AG09309 (cell line): Measurements from ENCODE around the gene CMPK2.
"Not testable (repeated sequence)": the region's sequence is repeated elsewhere in the genome, so short reads cannot be mapped to it uniquely, and the experiment has no call there.

Source experiments
- DNase-seq: peaks from one replicate; pipeline ENCODE4 v3.0.0-alpha.2; 2010; ENCODE audit warnings: low read depth
- H3K4me3 ChIP-seq: 2 replicates; pipeline ENCODE4 v1.5.1; 2011; ENCODE audit warnings: mild to moderate bottlenecking, low read depth, low read length, moderate library complexity; ENCODE audit not compliant: control insufficient read depth
- TF ChIP-seq, protein P1 (sequence below): IDR thresholded peaks from 2 replicates; pipeline ENCODE4 v1.5.1; 2011; ENCODE audit warnings: mild to moderate bottlenecking, low read depth, low read length, inconsistent platforms; ENCODE audit not compliant: insufficient read depth, control insufficient read depth; ENCODE audit errors: missing control alignments

Gene CMPK2

DNA sequence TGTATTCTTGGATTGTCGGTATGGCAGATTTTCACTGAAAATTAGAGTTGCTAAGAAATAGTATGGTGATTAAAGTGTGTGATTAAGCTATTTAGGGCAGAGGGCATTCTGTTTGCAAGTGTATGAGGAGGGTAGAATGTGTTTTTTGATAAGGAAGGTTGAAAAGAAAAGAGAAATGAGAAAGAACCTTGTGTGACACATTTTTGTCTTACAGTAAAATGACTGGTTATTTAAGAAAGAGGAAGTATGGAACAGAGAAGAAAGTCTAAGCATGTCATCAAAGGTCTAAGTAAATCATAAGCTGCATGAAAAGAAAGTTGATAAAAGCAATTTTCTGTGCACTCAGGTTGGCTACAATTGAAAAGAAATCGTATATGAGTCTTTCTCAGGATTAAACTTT is 6.7 kb upstream of the CMPK2 start:
- no peak for DNase-seq
- TF ChIP-seq, protein P1, sequence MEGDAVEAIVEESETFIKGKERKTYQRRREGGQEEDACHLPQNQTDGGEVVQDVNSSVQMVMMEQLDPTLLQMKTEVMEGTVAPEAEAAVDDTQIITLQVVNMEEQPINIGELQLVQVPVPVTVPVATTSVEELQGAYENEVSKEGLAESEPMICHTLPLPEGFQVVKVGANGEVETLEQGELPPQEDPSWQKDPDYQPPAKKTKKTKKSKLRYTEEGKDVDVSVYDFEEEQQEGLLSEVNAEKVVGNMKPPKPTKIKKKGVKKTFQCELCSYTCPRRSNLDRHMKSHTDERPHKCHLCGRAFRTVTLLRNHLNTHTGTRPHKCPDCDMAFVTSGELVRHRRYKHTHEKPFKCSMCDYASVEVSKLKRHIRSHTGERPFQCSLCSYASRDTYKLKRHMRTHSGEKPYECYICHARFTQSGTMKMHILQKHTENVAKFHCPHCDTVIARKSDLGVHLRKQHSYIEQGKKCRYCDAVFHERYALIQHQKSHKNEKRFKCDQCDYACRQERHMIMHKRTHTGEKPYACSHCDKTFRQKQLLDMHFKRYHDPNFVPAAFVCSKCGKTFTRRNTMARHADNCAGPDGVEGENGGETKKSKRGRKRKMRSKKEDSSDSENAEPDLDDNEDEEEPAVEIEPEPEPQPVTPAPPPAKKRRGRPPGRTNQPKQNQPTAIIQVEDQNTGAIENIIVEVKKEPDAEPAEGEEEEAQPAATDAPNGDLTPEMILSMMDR = no peak
- no peak overlapping the region for H3K4me3 ChIP-seq

DNA sequence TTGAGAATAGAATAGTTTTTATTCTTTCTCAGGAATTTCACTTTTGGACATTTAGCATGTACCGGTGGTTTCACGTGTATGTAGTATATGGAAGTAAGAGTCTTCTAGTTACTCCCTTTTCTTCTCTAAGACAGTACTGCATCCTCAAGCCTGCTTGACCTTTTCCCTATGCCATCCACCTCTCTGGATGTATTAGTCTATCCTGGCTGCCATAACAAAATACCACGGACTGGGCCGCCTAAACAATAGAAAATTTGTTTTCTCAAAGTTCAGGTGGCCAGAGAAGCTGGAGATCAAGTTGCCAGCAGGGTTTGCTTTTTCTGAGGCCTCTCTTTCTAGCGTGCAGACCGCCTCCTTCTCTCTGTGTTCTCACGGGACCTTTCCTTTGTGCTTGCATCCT is 1.3 kb upstream of the CMPK2 start:
- DNase-seq = no peak

DNA sequence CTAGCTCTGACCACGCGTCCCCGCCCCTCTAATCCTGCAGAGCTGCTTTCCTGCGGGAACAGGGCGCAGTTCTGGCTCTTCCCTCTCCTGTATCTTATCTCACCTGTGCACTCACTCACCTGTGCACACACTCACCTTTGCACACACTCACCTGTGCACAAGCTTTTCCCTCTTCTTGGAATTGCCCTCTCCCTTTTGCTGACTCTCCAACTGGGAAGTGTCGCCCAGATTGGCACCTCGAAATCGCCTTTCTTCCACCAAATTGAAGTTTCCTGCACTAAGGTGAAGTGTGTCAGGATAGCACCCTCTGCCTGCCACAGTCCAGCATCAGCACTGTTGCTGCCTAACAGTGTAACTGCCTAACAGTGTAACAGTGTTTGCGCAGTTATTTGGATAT is 566 bp upstream of the CMPK2 start:
- DNase-seq = no peak
- peak overlapping the region; percentile 58 for H3K4me3 ChIP-seq

More for the DNA sequence above, 1.3 kb upstream of the CMPK2 start:
- no peak overlapping the region for H3K4me3 ChIP-seq
- TF ChIP-seq, protein P1 = no peak

DNA sequence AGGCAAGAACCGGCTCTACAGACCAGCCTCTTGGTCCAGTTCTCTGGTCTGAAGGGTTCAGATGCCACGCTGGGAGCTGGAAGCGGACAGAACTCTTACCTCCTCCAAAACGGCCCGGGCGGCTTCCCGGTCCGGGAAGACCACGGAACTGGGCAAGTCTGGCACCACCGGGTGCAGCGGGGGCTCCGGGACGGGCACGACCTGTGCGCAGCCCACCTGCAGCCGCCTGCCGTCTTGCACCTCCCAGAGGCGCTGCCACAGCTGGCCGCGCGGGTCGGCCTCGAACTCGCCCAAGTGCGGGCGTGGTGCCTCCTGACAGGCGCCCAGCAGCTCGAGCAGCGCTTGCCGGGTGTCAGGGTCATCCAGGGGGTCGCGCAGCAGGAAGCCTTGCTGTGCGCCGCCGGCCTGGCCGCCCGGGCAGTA is 773 bp downstream of the CMPK2 start:
- no peak overlapping the region for H3K4me3 ChIP-seq
- TF ChIP-seq, protein P1 = no peak
- no peak for DNase-seq

More for the DNA sequence above, 566 bp upstream of the CMPK2 start:
- TF ChIP-seq, protein P1 = peak; percentile 32

DNA sequence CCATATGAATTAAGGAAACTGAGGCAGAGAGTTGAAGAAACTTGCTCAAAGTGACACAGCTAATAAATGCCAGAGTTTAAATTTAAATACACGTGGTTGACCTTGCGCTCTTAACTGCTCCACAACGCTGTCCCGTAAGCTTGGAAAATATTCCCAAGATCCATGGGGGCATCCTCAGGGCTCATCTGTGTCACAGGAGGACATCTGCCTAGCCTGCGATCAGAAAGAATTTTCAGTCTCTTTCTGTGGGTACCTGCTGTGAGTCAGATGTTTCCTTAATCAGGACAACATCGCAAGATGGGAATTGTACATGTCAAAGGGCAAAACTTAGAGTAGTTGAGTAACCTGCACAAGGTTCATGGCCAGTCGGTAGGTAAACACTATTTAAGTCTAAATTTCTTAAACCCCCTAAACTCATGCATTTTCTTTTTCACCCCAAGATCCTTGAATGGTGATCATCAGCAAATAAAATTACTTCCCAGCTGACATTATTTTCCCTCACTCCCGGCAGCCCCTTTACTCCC is 1.4 kb downstream of the CMPK2 start:
- DNase-seq = no peak
- H3K4me3 ChIP-seq = no peak overlapping the region
- TF ChIP-seq, protein P1 = no peak

DNA sequence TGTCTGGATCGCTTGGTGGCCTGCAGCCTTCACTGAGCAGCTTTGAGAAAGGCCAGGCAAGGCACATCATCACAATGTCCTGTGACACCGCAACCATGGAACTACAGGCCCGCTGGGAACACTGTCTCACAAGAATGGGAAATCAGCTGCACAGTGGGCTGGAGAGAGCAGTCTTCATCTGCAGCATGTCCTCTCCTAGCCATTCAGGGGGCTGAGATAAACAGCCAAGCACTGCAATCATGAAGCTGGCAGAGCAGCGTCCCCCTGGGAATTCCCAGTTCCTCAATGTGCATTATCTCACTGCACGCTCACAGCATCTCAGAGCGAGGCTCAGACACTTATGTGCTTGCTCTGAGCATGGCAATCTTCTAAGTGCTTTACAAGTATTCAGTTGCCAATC is 1.9 kb downstream of the CMPK2 start:
- no peak overlapping the region for H3K4me3 ChIP-seq
- TF ChIP-seq, protein P1 = no peak
- no peak for DNase-seq

DNA sequence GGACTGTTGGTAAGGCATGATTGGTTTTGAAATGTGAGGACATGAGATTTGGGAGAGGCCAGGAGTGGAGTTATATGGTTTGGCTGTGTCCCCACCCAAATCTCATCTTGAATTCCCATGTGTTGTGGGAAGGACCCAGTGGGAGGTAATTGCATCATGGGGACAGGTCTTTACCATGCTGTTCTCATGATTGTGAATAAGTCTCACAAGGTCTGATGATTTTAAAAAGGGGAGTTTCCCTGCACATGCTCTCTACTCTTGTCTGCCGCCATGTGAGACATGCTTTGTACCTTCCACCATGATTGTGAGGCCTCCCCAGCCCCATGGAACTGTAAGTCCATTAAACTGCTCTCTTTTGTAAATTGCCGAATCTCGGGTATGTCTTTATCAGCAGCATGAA is 5.4 kb downstream of the CMPK2 start:
- TF ChIP-seq, protein P1 = no peak
- no peak overlapping the region for H3K4me3 ChIP-seq
- no peak for DNase-seq

DNA sequence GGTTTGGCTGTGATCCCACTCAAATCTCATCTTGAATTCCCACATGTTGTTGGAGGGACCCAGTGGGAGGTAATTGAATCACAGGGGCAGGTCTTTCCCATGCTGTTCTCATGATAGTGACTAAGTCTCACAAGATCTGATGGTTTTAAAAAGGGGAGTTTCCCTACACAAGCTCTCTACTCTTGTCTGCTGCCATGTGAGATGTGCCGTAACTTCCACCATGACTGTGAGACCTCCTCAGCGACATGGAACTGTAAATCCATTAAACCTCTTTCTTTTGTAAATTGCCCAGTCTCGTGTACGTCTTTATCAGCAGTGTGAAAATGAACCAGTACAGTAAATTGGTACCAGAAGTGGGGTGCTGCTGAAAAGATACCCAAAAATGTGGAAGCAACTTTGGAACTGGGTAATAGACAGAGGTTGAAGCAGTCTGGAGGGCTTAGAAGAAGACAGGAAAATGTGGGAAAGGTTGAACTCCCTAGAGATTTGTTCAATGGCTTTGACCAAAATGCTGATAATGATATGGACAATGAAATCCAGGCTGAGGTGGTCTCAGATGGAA is 7.2 kb downstream of the CMPK2 start:
- not testable (repeated sequence) for H3K4me3 ChIP-seq, DNase-seq
